A204.1 (cell line): ENCODE data around the gene INPP1.

ENCODE experiments used
- FAIRE-seq: peaks from 2 replicates; lab custom pipeline; 2012; peaks lifted over from hg19 to GRCh38; lab: Jason Lieb, UNC

The INPP1 gene

GRCh38 chr2:190409616-190410015 is 66.2 kb downstream of the INPP1 start:
- FAIRE-seq, result no peak

DNA sequence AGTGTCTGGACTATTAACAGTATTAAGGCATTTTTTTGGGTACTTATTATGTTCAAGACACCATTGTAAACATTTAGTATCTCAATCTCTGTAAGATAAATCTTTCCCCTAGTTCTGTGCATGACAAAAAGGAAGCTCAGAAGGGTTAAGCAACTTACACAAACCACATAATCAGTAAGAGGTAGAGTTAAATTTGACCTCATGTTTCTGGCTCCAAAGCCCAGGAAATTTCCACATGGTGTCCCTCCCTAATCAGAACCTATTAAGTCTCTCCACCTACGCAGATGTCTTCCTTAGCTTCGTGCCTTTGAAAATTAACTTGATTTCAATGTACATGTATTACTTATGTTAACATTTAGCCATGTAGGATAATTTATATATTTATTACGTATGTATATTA is 66.8 kb downstream of the INPP1 start:
- no peak for FAIRE-seq

DNA sequence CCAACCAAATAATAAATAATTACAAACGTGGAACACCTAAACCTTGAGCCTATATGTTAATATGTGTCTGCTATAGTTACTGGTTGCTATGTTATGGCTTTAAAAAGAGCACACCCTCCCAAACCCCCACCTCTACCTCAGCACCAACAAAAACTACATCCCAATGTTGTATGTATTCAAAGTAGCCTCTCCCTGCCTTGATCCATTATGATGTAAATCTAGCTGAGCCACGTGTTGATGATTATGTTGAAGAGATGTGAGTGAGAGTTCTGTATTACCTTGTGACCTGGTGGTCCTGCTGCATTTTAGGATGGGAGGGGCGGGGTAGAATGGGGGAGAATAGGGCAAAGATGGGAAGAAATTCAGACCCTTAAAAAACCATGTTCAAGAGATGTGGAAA is 69.6 kb downstream of the INPP1 start:
- no peak for FAIRE-seq

- FAIRE-seq, result no peak
Observed at GRCh38 chr2:190413421-190413820, 70.0 kb downstream of the INPP1 start.

DNA sequence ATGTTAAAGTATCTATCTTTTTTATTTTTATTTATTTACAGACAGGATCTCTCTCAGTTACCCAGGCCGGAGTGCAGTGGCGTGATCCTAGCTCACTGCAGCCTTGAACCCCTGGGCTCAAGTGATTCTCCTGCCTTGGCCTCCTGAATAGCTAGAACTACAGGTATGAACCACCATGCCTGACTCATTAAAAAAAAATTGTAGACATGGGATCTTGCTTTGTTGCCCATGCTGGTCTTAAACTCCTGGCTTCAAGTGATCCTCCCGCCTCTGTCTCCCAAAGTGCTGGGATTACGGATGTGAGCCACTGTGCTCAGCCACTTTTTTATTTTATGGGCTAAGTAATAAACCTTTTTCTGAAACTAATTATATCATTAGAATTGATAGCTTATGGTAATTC is 71.9 kb downstream of the INPP1 start:
- no peak for FAIRE-seq

GRCh38 chr2:190415794-190416775 is 72.7 kb downstream of the INPP1 start:
- FAIRE-seq, result no peak

- no peak for FAIRE-seq
Observed at GRCh38 chr2:190417045-190417842, 73.9 kb downstream of the INPP1 start.

DNA sequence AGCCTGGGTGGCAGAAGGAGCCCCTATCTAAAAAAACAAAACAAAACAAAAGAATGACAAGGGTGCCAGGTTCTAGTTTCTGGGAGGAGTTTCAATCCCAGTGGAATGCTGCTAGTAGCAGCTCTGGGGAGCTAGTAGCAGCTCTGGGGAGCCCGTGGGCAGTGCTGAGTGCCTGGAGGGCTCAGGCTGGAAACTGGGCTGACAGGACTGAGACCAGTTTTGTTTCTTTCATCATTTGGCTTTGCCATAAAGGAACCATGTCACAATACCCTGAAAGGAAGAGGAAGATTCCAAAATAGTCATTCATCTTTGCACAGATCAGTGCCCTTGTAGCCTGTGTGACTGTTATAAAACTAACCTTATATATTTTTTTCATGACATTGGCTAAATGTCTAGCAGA is 75.3 kb downstream of the INPP1 start:
- FAIRE-seq, result no peak

DNA sequence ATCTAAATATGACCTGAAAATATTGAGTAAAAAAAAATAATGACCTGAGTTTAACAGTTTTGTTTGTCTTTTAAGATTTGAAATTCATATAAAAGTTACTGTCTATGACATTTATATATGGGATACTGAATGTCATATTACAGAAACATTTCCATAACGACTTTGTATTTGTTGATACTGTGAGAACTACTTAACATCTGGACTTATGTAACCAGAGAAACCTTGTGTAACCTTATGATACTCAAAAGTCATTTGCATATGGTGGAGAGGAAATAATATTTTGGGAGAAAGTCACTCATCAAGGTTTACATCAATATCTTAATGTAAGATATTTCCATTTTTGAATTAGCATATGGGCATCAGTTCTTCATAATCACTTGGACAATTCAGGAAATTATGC is 77.4 kb downstream of the INPP1 start:
- FAIRE-seq, result no peak
